ENCODE results near the gene CMPK1. TPM values are rescaled to one million over a fixed set of nuclear protein-coding genes. Genes with fewer than 3 reads are reported as not detected.

The CMPK1 gene
- total and polyA plus RNA-seq, 2 of the 8 experiments (the other 6 are each of a cell fraction or from before 2014, with no cell fraction given) = 6.0 to 36.9 TPM

GRCh38 chr1:47390843-47391242 is 57.3 kb downstream of the CMPK1 start:
- H3K4me1 ChIP-seq (replicated peaks in 1 of 4; ENCODE audit: control insufficient read depth in 3 of 4, insufficient read depth in 4 of 4, low read length in 3 of 4) = no peaks in the 10 kb centered on the region
- H2BK120ac ChIP-seq (replicated peaks; ENCODE audit: low read depth, low read length) = no peak overlapping the region
- TF ChIP-seq GABPA (IDR thresholded peaks at IDR 0.05; ENCODE audit: borderline replicate concordance, insufficient read depth, low read length) (no peak), RXRA (IDR thresholded peaks at IDR 0.05; ENCODE audit: insufficient read depth, low read depth, low read length) (no peak), TCF12 (IDR thresholded peaks at IDR 0.05; ENCODE audit: low read depth, low read length) (no peak), BRCA1 (IDR thresholded peaks at IDR 0.05; ENCODE audit: low read depth, low read length) (no peak), HDAC2 (IDR thresholded peaks at IDR 0.05; ENCODE audit: borderline replicate concordance in 1 of 2, low read depth in 2 of 2, low read length in 2 of 2) (no peak), JUND (IDR thresholded peaks at IDR 0.05; ENCODE audit: low read length) (no peak), KDM4A (IDR thresholded peaks at IDR 0.05; ENCODE audit: low read depth, low read length, severe bottlenecking) (no peak), NANOG (IDR thresholded peaks at IDR 0.05; ENCODE audit: insufficient read depth, low read depth, low read length, poor library complexity, severe bottlenecking) (no peak), ZNF274 (IDR thresholded peaks at IDR 0.05; ENCODE audit: borderline replicate concordance, extremely low read depth, low read length) (no peak)
- H3K14ac ChIP-seq (ENCODE audit: insufficient read length) = no peak overlapping the region
- no peak for DNase-seq (ENCODE audit: low read depth in 1 of 2, low spot score in 2 of 2)
- no peak overlapping the region for H2BK5ac ChIP-seq (ENCODE audit: low read depth, low read length)
- no peak overlapping the region for H2AFZ ChIP-seq (ENCODE audit: low read length)
- no peak for FAIRE-seq
- no peaks in the 10 kb centered on the region for H3K36me3 ChIP-seq (ENCODE audit: control insufficient read depth in 2 of 4, insufficient read depth in 4 of 4, low read length in 3 of 4)
- H4K5ac ChIP-seq (ENCODE audit: insufficient read length, low read depth, low read length) = no peak overlapping the region
- H4K20me1 ChIP-seq (replicated peaks in 1 of 2; ENCODE audit: control insufficient read depth in 1 of 2, insufficient read depth in 2 of 2, low read length in 2 of 2) = peaks cover 0 to 3% of the 10 kb centered on the region in 2 experiments
- no peak overlapping the region for H3K18ac ChIP-seq (ENCODE audit: extremely low read depth, low read length)
- H3K23me2 ChIP-seq (ENCODE audit: low read depth, low read length) = no peaks in the 10 kb centered on the region
- POLR2A ChIA-PET (ENCODE audit: partially characterized antibody) = no interaction called here
- no peak overlapping the region for H4K91ac ChIP-seq (replicated peaks; ENCODE audit: insufficient read length, low read length)
- H4K8ac ChIP-seq (ENCODE audit: extremely low read depth, insufficient read depth, low read length) = no peak overlapping the region
- H2BK12ac ChIP-seq (ENCODE audit: low read depth, low read length) = no peak overlapping the region
- no peak overlapping the region for H2BK20ac ChIP-seq (ENCODE audit: low read length)
- H2BK15ac ChIP-seq (ENCODE audit: low read length) = no peak overlapping the region
- H3K27ac ChIP-seq (ENCODE audit: low read depth, low read length) = no peak overlapping the region
- H2AK5ac ChIP-seq (ENCODE audit: low read depth, low read length) = no peak overlapping the region
- peaks cover 0 to 2% (median 0%) of the 10 kb centered on the region in 4 experiments; a peak in 2 of 7 replicates for H3K27me3 ChIP-seq (replicated peaks in 1 of 4; ENCODE audit: control insufficient read depth in 3 of 4, extremely low read depth in 1 of 4, insufficient read depth in 3 of 4, low read length in 3 of 4)
- H3K79me1 ChIP-seq (ENCODE audit: low read depth, low read length) = no peaks in the 10 kb centered on the region
- no peak overlapping the region for H3K4me3 ChIP-seq (ENCODE audit: extremely low read depth in 1 of 4, insufficient read depth in 2 of 4, low read depth in 3 of 4, low read length in 4 of 4)
- H3K9ac ChIP-seq (replicated peaks in 1 of 4; ENCODE audit: extremely low read depth in 1 of 4, low read depth in 3 of 4, low read length in 3 of 4) = no peak overlapping the region
- no peaks in the 10 kb centered on the region for H3K79me2 ChIP-seq (ENCODE audit: control insufficient read depth in 1 of 2, insufficient read depth in 2 of 2, low read length in 2 of 2)
- H3K56ac ChIP-seq (replicated peaks; ENCODE audit: insufficient read length, low read depth, low read length) = no peak overlapping the region
- CTCF ChIA-PET (ENCODE audit: partially characterized antibody) = interaction anchor here (0.7 to 7.0 kb wide), 14 partner anchors 8 to 335 kb away, joined by 3 to 139 read pairs (median 7); partner anchors contain the start of gene FOXD2
- 88% methylated on average over 2 of the region's 2 CpGs; no CpG with 5 or more reads in 1 of the 2 experiments for WGBS, 2 experiments (ENCODE audit: extremely low coverage in 1 of 2, insufficient coverage in 1 of 2, insufficient read length in 1 of 2, insufficient replicate concordance in 2 of 2, low coverage in 1 of 2, low lambda C conversion rate in 2 of 2, missing lambda C conversion rate in 1 of 2)
- no peaks in the 10 kb centered on the region for H3K9me3 ChIP-seq (ENCODE audit: insufficient read depth in 2 of 2, low read depth in 1 of 2, low read length in 1 of 2)
- H3K4me2 ChIP-seq (ENCODE audit: insufficient read depth in 1 of 2, low read depth in 2 of 2, low read length in 2 of 2) = no peak overlapping the region
- no peak overlapping the region for H3K4ac ChIP-seq (replicated peaks; ENCODE audit: insufficient read length, low read depth, low read length)
- no peak overlapping the region for H3K23ac ChIP-seq (ENCODE audit: insufficient read length)
